Mononuclear cell (primary cell): ENCODE results near the gene MAVS. TPM values are rescaled to one million over a fixed set of nuclear protein-coding genes. Genes with fewer than 3 reads are reported as not detected.
A peak's percentile ranks its signal among the peaks of the same experiment; 100 is the strongest.
"Not testable (repeated sequence)": the region's sequence is repeated elsewhere in the genome, so short reads cannot be mapped to it uniquely, and the experiment has no call there.

ENCODE experiments used
- H3K27me3 ChIP-seq: 2 replicates; pipeline ENCODE4 v1.6.0; 2011; ENCODE audit warnings: low read length, control low read depth; ENCODE audit not compliant: insufficient read depth
- H3K4me1 ChIP-seq: 2 replicates; pipeline ENCODE4 v1.5.1; 2011; ENCODE audit warnings: mild to moderate bottlenecking, low read length, control low read depth; ENCODE audit not compliant: insufficient read depth
- H3K4me3 ChIP-seq: 2 replicates; pipeline ENCODE4 v1.5.1; 2011; ENCODE audit warnings: mild to moderate bottlenecking, low read length, moderate library complexity
- H3K9me3 ChIP-seq: 2 replicates; pipeline ENCODE4 v1.5.1; 2011; ENCODE audit warnings: low read depth, mild to moderate bottlenecking, control low read depth, low read length
- total RNA-seq: library from RNA; depleted of rRNA; stranded (reverse); fragments of >200 nt; gene quantifications from one replicate; pipeline ENCODE4 v1.2.3, GENCODE V29; 2012

MAVS gene
- total RNA-seq, 1 donor, result 6.0 TPM

DNA sequence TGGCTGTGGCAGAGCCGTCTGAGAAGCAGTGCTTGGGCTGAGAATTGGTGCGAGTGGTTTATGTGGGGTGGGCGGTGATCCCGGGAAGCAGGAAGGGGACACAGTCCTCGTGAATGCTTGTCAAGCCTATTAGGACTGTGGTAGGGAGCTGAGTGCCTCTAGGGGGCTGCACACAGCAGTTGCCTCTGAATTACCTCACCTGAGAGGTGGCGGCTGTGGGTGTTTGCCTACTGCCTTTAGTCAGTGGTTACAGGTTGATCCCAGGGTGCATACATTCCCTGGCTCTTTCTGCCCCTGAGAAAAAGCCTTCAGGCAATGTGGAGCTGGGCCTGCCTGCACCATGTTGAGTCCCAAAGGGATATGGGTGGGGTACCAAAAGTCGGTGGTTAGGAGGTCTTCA is 21.1 kb upstream of the MAVS start:
- peaks cover 8% of the 10 kb centered on the region for H3K4me1 ChIP-seq
- no peaks in the 10 kb centered on the region for H3K27me3 ChIP-seq
- no peak overlapping the region for H3K4me3 ChIP-seq
- H3K9me3 ChIP-seq, result no peaks in the 10 kb centered on the region

- Histone ChIP-seq H3K4me3 (no peak overlapping the region), H3K9me3 (no peaks in the 10 kb centered on the region), H3K4me1 (peaks cover 2% of the 10 kb centered on the region), H3K27me3 (no peaks in the 10 kb centered on the region)
These were observed 20.2 kb upstream of the MAVS start for GRCh38 chr20:3826420-3826819.

- Histone ChIP-seq H3K4me3 (no peak overlapping the region), H3K4me1 (no peaks in the 10 kb centered on the region), H3K9me3 (no peaks in the 10 kb centered on the region), H3K27me3 (no peaks in the 10 kb centered on the region)
These were observed 17.8 kb upstream of the MAVS start for GRCh38 chr20:3828798-3829197.

GRCh38 chr20:3829891-3830290 is 16.7 kb upstream of the MAVS start:
- not testable (repeated sequence) for H3K4me1 ChIP-seq, H3K27me3 ChIP-seq, H3K9me3 ChIP-seq, H3K4me3 ChIP-seq

GRCh38 chr20:3836132-3836531 is 10.5 kb upstream of the MAVS start:
- peaks cover 12% of the 10 kb centered on the region for H3K4me1 ChIP-seq
- no peak overlapping the region for H3K4me3 ChIP-seq
- no peaks in the 10 kb centered on the region for H3K9me3 ChIP-seq
- no peaks in the 10 kb centered on the region for H3K27me3 ChIP-seq

DNA sequence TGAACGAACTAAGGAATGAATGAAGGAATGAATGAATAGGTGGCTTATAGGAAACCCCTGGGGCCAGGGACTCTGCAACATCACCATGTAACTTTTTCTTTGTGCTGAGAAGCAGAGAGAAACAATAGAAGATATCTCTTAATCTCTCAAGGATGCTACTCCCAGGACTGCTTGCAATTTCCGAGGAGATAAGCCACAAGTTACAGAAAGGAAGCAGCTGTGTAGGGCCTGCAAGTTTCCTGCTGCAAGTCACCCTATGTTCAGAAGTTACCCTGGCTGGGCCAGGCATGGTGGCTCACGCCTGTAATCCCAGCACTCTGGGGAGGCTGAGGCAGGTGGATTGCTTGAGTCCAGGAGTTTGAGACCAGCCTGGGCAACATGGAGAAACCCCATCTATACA is 7.3 kb upstream of the MAVS start:
- Histone ChIP-seq H3K4me1 (peaks cover 12% of the 10 kb centered on the region), H3K4me3 (no peak overlapping the region), H3K9me3 (no peaks in the 10 kb centered on the region), H3K27me3 (no peaks in the 10 kb centered on the region)

GRCh38 chr20:3840201-3840600 is 6.4 kb upstream of the MAVS start:
- H3K4me1 ChIP-seq, result peaks cover 12% of the 10 kb centered on the region
- not testable (repeated sequence) for H3K4me3 ChIP-seq, H3K27me3 ChIP-seq, H3K9me3 ChIP-seq

DNA sequence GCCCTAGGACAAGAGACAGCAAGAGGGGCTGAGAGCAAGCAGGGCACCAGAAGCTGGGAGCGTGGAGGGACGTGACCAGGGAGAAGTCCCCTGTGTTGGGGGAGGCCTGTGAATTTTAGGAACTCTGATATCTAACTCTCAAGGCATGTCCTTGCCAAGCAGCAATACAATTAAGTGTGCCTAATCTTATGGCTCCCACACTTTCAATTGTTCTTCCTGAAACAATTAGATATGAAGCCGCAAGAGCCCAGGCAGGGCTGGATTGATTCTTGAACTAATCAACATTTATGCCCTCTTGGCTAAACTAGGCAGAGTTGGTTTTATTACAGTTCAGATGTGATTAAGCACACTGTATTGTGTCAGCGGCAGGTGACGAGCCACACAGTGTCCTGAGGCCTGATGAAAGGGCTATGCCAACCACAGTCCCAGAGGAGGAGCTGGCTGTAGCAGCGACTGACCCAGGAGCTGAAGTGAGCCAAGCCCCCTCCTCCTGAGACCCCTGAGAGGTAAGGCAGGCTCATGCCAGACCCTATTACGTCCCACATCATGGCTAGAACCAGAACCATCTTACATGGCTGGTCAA is 4.2 kb upstream of the MAVS start:
- no peaks in the 10 kb centered on the region for H3K9me3 ChIP-seq
- H3K4me3 ChIP-seq, result no peak overlapping the region
- peaks cover 24% of the 10 kb centered on the region for H3K4me1 ChIP-seq
- H3K27me3 ChIP-seq, result no peaks in the 10 kb centered on the region

- peaks cover 34% of the 10 kb centered on the region for H3K4me1 ChIP-seq
- no peaks in the 10 kb centered on the region for H3K9me3 ChIP-seq
- H3K27me3 ChIP-seq, result no peaks in the 10 kb centered on the region
- H3K4me3 ChIP-seq, result no peak overlapping the region
These were observed 3.1 kb upstream of the MAVS start for GRCh38 chr20:3843490-3843889.

DNA sequence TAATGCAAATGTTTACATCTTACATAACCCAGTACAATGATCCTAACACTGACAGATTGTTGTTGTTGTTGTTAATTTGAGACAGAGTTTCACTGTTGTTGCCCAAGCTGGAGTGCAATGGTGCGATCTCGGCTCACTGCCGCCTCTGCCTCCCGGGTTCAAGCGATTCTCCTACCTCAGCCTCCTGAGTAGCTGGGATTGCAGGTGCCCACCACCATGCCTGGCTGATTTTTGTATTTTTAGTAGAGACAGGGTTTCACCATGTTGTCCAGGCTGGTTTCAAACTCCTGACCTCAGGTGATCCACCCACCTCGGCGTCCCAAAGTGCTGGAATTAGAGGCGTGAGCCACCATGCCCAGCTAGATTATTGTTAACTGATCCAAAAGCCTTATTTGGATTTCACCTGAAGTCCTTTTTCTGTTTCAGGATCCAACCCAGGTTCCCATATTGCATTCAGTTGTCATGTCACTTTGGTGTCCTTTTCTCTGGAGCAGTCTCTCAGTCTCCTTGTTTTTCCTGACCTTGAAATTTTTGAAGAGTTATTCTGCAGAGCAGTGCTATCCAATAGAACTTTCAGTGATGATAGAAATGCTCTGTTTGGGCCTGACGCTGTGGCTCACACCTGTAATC is 2.5 kb upstream of the MAVS start:
- H3K9me3 ChIP-seq, H3K4me3 ChIP-seq, H3K27me3 ChIP-seq: not testable (repeated sequence)
- H3K4me1 ChIP-seq, result peaks cover 33% of the 10 kb centered on the region

DNA sequence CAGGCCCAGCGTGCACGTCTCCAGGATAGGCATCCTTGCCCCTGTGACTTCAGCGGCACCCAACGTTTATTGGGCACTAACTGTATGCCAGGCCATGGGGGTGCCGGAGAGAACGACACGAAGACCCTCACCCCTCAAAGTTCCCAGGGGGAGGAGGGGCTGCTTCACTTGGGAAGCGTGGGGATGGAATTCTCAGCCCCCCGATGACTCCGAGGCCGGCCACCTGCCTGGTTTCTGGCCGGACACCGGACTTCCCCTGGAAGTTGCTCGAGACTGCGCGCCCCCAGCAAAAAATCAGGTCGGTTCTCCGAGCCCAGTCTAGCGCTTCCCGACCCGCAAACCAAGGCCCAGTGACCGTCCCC is 275 bp upstream of the MAVS start:
- Histone ChIP-seq H3K9me3 (no peaks in the 10 kb centered on the region), H3K27me3 (no peaks in the 10 kb centered on the region), H3K4me1 (peaks cover 27% of the 10 kb centered on the region), H3K4me3 (peak overlapping the region; percentile 86)

DNA sequence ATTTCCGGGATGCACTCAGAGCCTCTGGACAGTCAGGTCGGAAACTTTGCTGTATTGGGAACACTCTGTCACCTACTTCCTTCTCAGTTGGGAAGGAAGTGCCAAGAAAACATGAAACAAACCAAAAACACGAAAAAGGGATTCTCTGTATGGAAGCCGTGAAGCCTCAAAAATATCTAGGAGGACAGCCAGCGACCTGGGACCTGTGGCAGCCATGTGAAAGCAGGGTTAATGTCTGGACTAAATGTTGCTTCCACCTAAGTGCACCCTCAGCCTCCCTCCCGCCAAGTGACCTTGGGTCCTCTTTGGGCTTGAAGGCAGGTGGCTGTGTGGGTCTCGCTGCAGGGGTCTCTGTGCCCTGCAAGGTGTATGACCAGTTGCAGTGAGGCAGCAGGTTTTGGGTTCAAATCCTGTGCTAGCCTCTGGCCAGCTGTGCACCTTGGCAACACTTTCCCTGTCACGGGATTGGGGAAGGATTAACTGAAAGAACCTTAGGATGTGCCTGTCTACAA is 851 bp downstream of the MAVS start:
- Histone ChIP-seq H3K4me3 (peak overlapping the region; percentile 86), H3K27me3 (no peaks in the 10 kb centered on the region), H3K9me3 (no peaks in the 10 kb centered on the region), H3K4me1 (peaks cover 27% of the 10 kb centered on the region)

GRCh38 chr20:3848565-3848964 is 1.9 kb downstream of the MAVS start:
- Histone ChIP-seq H3K27me3 (no peaks in the 10 kb centered on the region), H3K4me1 (peaks cover 27% of the 10 kb centered on the region), H3K9me3 (no peaks in the 10 kb centered on the region)

GRCh38 chr20:3854462-3854871 is 7.8 kb downstream of the MAVS start:
- no peak overlapping the region for H3K4me3 ChIP-seq
- no peaks in the 10 kb centered on the region for H3K9me3 ChIP-seq
- peaks cover 10% of the 10 kb centered on the region for H3K4me1 ChIP-seq
- no peaks in the 10 kb centered on the region for H3K27me3 ChIP-seq

More at GRCh38 chr20:3848565-3848964, 1.9 kb downstream of the MAVS start:
- no peak overlapping the region for H3K4me3 ChIP-seq

DNA sequence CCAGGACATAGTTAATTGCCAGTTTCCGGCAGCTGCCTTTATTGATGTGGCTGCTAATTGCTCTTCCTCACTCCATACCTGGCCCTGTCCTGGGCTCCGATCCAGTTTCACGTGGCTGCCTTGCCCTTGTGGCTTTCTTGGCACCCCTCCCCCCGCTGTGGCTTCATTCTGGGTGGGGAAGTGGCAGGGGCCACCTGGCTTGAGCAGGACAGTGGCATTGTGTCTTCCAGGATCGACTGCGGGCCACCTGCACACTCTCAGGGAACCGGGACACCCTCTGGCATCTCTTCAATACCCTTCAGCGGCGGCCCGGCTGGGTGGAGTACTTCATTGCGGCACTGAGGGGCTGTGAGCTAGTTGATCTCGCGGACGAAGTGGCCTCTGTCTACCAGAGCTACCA is 10.8 kb downstream of the MAVS start:
- Histone ChIP-seq H3K27me3 (no peaks in the 10 kb centered on the region), H3K4me3 (no peak overlapping the region), H3K9me3 (no peaks in the 10 kb centered on the region), H3K4me1 (peaks cover 10% of the 10 kb centered on the region)

- H3K4me3 ChIP-seq, result no peak overlapping the region
- peaks cover 10% of the 10 kb centered on the region for H3K4me1 ChIP-seq
- H3K9me3 ChIP-seq, result no peaks in the 10 kb centered on the region
- no peaks in the 10 kb centered on the region for H3K27me3 ChIP-seq
These were observed 12.1 kb downstream of the MAVS start for GRCh38 chr20:3858689-3859088.
